ENCODE results near the gene SLC7A8.
"Not testable (repeated sequence)": the region's sequence is repeated elsewhere in the genome, so short reads cannot be mapped to it uniquely, and the experiment has no call there.

SLC7A8 gene

DNA sequence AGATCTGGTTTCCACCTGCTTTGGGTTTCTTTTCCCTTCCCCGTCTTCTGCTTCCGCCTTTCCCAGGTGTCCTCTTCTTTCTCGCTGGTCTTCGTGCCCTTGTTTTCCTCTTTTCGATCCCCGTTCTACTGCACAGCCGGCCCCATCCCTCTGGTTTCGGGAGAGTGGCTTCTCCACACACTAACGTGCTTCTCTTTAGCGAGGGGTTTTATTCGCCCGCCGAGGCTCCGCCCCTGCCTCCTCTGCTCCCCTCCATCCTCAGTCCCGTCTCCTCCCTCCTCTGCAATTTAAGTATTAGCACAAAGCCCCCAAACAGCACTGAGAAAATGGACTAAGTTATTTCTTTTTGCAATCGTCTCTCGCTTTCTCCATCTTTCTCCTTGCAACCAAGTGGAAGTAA, at the start of gene SLC7A8:
SLC7A8 (minus strand) TSS at position 182 of the 400 bp plus-strand sequence. CDS start 746 bp downstream, outside the sequence.
- peak; percentile 93 for DNase-seq

DNA sequence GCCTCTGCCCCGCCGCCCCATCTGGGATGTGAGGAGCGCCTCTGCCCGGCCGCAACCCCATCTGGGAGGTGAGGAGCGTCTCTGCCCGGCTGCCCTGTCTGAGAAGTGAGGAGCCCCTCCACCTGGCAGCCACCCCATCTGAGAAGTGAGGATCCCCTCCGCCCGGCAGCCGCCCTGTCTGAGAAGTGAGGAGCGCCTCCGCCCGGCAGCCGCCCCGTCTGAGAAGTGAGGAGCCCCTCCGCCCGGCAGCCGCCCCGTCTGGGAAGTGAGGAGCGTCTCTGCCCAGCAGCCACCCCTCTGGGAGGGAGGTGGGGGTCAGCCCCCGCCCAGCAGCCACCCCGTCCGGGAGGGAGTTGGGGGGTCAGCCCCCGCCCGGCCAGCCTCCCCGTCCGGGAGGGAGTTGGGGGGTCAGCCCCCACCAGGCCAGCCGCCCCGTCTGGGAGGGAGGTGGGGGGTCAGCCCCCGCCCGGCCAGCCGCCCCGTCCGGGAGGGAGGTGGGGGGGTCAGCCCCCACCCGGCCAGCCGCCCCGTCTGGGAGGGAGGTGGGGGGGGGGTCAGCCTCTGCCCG, 48.9 kb upstream of the SLC7A8 start:
- DNase-seq = not testable (repeated sequence)

DNA sequence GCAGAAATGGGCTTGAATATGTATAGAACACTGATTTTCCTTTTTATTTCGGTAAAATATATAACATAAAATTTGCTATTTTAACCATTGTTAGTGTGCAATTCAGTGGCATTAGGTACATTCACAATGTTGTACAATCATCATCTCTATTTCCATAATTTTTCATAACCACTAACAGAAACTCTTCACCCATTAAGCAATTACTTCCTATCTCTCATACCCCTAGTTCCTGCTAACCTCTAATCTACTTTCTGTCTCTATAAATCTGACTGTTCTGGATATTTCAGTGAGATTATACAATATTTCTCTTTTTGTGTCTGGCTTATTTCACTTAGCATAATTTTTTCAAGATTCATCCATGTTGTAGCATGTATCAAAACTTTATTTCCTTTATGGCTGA, 45.4 kb upstream of the SLC7A8 start:
- DNase-seq = no peak

DNA sequence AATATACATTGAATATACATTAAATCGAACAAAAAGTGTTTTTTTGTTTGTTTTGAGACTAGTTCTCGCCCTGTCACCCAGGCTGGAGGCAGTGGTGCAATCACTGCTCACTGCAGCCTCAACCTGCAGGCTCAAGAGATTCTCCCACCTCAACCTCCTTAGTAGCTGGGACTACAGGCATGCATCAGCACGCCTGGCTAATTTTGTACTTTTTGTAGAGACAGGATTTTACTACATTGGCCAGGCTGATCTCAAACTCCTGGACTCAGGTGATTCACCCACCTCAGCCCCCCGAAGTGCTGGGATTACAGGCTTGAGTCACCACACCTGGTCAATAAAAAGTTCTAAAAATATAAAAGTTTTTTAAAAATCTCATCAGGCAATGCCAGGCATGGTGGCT, 44.1 kb upstream of the SLC7A8 start:
- DNase-seq = no peak

DNA sequence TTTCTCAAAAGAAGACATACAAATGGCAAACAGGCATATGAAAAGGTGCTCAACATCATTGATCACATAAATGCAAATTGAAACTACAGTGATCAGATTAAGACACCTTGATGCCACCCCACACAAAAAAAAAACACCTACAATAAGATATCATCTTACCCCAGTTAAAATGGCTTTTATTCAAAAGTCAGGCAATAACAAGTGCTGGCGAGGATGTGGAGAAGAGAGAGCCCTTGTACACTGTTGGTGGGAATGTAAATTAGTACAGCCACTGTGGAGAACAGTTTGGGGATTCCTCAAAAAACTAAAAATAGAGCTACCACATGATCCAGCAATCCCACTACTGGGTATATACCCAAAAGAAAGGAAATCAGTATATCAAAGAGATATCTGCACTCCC, 41.5 kb upstream of the SLC7A8 start:
- not testable (repeated sequence) for DNase-seq

DNA sequence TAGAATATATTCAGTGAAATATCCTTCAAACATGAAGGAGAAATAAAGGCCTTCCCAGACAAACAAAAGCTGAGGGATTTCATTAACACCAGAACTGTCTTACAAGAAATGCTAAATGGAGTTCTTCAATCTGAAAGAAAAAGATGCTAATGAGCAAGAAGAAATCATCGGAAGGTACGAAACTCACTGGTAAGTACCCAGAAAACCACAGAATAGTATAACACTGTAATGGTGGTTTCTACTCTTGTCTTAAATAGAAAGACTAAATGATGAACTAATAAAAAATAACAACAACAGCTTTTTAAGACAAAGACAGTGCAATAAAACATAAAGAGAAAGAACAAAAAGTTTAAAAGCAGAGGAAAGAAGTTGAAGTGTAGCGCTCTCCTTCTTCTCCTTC, 35.6 kb upstream of the SLC7A8 start:
- DNase-seq = no peak

DNA sequence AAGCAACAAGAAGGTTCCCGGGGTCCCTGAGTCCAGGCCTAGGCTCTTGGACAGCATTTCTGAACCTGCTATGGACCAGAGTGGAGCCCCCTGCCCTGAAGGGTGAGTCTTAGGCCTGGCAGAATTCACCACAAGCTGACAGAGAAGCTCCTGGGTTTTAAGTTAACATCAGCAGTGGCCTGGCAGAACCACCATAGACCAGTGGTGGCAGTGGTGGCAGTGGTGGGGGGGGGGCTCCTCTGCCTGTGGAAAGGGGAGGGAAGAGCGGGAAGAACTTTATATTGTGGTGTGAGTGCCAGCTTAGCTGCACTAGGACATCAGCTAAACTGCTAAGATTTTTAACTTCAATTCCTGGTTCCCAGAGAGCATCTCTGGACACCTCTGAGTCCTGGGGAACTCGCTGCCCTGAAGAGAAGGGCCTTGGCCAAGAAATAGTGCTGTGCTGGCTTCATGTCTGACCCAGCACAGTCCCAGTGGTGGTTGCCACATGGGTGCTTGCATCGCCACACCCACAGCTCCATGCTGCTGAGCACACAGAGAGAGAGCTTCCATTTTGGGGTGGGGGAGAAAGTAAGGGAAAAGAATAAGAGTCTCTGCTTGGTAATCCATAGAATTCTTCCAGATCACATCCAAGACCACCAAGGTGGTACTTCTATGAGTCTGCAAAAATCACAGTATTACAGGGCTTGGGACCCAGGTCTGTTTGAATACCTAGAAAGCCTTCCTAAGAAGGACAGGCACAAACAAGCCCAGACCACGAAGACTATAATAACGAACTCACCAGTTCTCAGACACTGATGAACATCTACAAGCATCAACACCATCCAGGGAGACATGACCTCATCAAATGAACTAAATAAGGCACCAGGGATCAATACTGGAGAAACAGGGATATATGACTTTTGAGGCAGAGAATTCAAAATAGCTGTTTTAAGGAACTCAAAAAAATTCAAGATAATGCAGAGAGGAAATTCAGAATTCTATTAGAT, 33.9 kb upstream of the SLC7A8 start:
- DNase-seq = no peak

DNA sequence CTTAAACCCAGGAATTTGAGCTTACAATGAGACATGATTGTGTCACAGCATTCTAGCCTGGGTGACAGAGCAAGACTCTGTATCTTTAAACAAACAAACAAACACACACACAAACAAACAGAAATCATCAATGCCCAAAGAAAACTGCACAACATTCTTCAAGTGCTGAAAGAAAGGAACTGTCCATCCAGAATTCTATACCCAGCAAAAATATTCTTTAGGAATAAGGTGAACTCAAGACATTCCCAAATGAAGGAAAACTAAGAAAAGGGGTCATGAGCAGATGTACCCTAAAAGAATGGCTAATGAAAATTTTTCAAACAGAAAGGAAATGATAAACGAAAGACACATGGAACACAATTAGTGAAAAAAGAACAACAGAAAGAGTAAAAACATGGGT, 32.0 kb upstream of the SLC7A8 start:
- no peak for DNase-seq

DNA sequence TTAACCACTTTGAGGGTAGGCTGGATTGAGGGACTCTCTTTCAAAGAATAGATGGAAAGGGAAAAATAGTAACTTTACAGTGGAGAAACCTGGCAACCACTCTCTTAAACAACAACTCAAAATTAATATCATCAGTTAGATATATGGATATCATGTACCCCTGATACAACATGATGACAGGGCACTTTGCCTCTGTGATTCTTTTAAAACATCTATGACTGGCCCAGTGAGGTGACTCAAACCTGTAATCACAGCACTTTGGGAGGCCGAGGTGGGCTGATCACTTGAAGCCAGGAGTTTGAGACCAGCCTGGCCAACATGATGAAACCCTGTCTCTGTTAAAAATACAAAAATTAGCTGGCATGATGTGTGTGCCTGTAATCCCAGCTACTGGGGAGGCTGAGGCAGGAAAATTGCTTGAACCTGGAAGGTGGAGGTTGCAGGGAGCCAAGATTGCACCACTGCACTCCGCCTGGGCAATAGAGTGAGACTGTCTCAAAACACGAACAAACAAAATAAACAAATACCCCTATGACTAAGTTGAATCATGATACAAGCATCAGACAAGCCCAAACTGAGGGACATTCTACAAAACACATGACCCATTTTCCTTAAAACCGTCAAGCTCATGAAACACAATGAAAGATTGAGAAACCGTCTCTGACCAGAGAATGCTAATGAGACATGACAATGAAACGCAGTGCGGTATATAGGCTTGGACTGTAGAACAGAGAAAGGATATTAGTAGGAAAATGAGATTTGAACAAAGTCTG, 26.4 kb upstream of the SLC7A8 start:
- DNase-seq = no peak

DNA sequence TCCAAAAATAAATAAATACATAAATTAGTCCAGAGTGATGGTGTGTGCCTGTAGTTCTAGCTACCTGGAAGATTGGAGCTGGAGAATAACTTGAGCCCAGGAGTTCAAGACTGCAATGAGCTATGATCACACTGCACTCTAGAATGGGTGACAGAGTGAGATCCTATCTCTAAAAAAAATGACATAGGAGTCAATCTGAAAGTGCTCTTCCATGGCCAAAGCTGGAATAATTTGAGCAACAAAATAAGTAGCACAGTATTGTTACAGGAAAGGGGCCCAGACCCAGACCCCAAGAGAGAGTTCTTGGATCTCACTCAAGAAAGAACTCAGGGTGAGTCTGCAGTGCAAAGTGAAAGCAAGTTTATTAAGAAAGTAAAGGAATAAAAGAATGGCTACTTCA, 24.9 kb upstream of the SLC7A8 start:
- no peak for DNase-seq

DNA sequence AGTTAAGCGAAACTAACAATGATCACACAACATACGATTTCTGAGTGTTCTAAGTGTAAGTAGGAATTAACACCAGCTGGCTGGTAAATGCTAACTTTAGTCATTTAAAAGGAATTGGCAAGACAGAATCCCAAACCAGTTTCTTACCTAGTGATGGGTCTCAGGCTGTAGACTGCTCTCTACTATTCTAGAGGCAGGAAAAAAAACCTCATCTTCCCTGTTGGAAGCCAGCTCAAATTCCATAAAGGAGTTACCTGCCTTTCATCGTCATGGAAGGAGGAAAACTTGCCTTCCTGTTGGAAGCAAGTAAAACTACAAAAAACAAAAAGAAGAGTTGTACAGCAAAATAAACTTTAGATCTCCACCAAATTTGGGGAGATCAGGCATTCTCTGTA, 23.7 kb upstream of the SLC7A8 start:
- no peak for DNase-seq

DNA sequence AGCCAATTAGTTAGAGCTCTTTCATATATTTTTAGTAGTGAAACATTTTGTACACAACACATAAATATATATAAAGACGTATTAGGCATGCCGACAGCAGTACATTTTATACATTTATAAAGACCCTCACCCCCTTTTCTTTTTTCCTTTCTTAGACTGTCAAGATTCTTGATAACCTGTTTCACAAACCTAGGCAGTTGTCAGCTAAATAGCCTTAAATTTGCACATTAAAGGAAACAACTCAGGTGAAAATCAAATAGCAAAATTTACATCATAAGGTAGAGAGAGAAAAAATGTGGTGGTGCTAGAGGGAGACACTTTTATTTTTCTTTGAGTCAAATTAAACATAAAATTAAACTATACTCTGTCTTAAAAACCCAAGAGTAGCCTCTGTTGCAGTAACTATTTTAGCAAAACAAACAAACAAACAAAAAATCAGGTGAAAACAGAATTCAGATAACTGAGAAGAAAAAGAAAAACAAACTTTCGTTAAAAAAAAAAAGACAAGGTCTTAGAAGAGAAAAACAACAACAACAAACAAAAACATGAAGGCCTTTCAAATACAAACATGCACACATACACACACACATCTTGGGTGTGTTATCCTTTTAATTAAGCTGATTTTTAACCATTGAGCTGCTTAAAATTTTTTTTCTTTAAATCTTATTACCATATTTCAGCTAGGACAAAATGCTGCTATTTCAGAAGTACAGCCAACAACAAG, 23.1 kb upstream of the SLC7A8 start:
- DNase-seq = no peak

DNA sequence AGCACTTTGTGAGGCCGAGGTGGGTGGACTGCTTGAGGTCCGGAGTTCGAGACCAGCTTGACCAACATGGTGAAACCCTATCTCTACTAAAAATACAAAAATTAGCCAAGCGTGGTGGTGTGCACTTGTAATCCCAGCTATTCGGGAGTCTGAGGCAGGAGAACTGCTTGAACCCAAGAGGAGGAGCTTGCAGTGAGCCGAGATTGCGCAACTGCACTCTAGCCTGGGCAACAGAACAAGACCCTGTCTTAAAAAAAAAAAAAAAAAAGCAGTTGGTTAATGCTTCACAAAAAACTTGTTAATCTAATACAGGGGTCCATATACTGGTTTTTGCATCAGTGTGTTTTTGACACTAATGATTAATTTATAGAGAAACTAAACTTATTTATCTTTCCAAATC, 18.5 kb upstream of the SLC7A8 start:
- DNase-seq = no peak

DNA sequence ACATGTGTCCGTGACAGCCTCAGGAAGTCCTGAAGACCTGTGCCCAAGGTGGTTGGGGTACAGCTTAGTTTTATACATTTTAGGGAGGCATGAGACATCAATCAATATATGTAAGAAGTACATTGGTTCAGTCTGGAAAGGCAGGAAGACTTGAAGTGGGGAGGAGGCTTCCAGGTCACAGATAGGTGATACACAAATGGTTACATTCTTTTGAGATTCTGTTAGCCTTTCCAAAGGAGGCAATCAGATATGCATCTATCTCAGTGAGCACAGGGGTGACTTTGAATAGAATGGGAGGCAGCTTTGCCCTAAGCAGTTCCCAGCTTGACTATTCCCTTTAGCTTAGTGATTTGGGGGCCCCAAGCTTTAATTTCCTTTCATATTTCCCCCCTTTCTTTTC, 15.7 kb upstream of the SLC7A8 start:
- not testable (repeated sequence) for DNase-seq

DNA sequence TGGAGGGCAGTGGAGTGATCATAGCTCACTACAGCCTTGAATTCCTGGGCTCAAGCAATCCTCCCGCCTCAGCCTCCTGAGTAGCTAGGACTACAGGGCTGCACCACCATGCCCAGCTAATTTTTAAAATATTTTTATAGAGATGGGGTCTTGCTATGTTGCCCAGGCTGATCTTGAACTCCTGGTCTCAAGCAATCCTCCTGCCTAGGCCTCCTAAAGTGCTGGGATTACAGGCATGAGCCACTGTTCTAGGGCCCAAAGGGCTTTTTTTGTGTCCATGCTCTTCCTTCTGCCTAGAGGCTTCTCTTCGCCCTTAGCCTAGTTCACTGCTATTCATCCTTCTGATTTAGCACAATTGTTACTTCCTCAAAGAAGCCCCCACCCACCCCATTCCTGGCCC, 13.0 kb upstream of the SLC7A8 start:
- DNase-seq = not testable (repeated sequence)

DNA sequence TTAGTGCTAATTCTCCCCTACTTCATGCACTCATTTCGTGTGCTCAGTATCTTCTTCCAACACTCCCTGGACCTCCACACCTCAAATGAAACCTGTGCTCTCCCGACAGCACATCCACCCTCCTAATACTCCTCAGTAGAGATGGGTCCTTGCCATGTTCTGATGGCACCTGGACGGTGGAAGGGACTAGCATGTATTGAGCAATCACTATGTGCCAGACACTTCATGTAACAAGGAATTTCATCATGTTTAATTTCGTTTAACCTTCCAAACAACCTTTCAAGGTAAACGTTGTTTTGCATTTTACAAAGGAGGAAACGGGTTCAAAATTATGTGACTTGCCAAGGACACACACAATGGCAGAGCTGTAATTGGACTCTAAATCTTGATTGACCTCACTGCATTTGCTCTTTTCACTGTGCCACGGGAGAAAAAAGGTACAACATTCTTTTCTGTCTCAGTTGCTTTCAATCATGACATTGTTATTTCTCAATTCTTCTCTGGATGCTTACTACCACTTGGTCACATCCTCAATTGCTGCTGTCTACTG, 12.2 kb upstream of the SLC7A8 start:
- peak; percentile 91 for DNase-seq

DNA sequence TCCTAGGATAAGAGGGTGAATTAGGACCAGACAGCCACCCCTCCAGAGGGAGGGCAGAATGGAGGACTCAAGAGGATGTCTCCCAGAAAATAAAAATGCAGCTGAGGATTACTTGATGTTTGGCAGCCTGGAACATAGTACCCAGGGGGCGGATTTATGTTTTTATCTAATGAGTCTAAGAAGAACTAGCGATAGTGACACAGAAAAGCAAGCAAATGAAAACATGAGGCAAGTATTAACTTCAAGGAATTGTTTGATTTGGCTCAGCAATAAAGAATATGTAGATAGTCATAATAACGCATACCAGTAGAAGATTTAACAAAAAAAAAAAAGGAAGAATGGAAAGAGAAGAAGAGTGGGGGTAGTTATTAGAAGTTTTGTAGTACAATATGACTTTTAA, 10.0 kb upstream of the SLC7A8 start:
- no peak for DNase-seq

DNA sequence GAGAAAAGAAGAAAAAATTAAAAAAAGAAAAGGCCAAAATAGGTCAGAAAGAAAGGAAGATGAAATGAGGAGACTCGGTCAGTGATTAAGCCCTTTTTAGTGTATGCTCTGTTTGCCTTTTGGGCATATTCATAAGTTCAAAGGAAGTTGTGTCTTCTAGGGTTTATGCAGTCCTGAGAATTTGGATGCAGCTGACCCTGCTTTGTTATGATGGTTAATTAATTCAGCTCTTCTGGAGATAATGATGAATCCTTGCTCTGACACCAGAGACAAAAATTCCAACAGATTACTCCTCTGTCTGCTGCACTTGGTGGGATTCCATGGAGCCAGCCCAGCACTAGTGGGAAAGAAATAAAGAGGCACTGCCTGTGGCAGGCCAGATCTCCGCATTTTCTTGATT, 4.5 kb upstream of the SLC7A8 start:
- no peak for DNase-seq

DNA sequence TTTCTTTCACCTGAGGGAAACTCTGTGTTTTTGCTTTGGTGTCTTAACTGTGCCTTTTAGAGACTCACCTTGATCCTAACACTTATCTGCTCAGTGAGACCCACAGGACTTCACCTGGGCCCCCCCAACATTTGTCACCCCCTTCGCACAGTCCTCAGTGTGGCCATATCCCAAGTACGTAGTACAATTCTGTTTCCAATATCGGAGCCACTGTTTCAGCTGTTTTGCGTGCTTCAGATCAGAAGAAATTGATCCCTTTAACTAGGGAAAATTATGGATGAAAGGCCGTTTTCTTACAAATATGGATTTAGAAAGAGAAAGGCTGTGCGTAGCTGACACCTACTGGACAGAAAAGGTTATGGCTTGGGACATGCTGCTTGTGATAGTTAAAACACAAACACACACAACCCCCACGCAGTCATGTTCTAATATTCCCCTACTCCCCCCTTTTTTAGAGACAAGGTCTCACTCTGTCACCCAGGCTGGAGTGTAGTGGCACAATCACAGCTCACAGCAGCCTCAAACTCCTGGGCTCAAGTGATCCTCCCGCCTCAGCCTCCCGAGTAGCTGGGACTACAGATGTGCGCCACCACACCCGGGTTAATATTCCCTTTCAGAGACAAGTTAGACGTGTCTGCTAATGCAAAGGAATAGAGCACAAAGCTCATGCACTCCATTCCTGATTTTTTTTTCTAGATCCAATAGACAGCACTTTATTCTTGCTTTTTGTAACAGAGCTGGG, 3.6 kb upstream of the SLC7A8 start:
- DNase-seq = peak; percentile 98

DNA sequence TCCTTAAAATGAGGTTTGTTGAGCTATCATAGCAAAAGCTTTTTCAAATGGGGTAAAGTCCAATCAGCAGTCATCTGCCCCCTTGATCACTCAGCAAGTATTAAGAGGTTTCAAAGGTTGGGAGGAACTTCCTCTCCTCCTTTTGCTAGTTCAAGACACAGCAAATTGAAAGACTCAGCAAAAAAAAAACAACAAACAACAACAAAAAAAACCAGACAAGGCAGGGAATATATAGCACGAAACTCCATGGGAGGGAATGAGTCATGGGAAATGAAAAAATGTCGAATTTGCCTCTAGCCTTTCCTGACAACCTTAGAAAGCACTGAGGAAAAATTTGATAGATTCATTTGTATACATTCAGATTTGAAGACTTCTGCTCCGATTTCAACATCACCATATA, 1.6 kb upstream of the SLC7A8 start:
- DNase-seq = no peak

DNA sequence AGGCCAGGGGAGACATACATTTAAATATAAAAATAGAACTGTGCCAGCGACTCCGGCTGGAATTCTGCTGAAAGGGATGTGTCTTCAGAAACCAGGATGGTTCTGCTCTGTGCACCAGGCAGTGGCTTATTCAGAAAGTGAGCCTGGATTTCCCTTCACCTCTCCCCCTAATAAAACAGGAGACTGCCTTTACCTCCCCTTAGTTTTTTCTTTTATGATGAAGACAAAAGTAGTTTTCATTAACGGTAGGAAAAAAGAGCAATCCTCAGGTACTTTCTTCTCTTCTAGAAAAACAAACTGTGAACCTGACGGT, 346 bp downstream of the SLC7A8 start:
- peak; percentile 93 for DNase-seq

Measured in NCI-H2029 treated with DMSO at 0.1 percent for 48 hours (cell line).